RWPE1 (cell line): Measurements from ENCODE around the gene FCMR.

ENCODE experiments used
- CTCF ChIA-PET: fragments of 350-600 bp; sonication (Branson Sonifier 250); formaldehyde crosslinking; extraction: SDS; loops from one replicate; lab custom pipeline; 2021; lab: Yijun Ruan, JAX
- POLR2A ChIA-PET: fragments of 400-600 bp; formaldehyde crosslinking; extraction: SDS; loops from one replicate; lab custom pipeline; 2020; ENCODE audit warnings: antibody characterized with exemption; ENCODE audit not compliant: low non-redundant PET; lab: Yijun Ruan, JAX
- DNase-seq: peaks from one replicate; pipeline ENCODE4 v3.0.0; 2012; ENCODE audit warnings: low spot score
- H3K27ac ChIP-seq: fragments of 450-650 bp; 2 replicates; pipeline ENCODE4 v1.5.1; 2017
- CTCF ChIP-seq: fragments of 450-650 bp; conservative IDR thresholded peaks from 2 replicates; pipeline ENCODE4 v1.5.1; 2017; ENCODE audit warnings: low read depth, mild to moderate bottlenecking

Gene FCMR

GRCh38 chr1:206911064-206911663 is 10.6 kb downstream of the FCMR start:
- peak; percentile 93 for DNase-seq
- CTCF ChIA-PET = interaction anchor here (0.6 to 3.4 kb wide), 21 partner anchors 17 to 607 kb away, joined by 3 to 34 read pairs (median 4); partner anchors contain the start of gene IL20
- H3K27ac ChIP-seq = no peak overlapping the region
- POLR2A ChIA-PET = no interaction called here
- peak; percentile 87 for TF ChIP-seq CTCF

DNA sequence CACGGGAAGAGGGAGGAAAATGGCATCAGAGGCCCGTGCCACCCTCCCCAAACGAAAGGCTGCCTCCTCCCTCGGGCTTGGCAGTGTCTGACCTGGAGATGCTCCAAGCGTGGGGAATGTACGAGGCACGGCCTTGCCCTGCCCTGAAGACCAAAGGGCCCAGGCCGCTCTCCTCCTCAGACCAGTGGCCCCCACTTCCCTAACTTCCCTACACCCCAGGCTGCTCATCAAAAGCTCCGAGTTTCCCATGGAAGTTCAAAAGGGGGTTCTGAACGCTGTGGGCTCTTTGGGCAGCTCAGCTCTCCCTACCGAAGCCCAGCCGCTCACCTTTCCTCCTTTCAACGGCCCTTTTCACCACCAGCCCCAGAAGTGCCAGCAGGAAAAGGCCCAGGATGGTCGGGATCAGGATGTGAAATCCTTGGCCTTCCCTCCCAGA is 11.8 kb downstream of the FCMR start:
- DNase-seq = no peak
- POLR2A ChIA-PET = interaction anchor here (0.6 to 1.4 kb wide), 2 partner anchors 255 to 274 kb away, joined by 6 to 10 read pairs; partner anchors contain the start of gene DYRK3
- H3K27ac ChIP-seq = peak overlapping the region; percentile 76
- CTCF ChIA-PET = interaction anchor here (0.6 to 2.3 kb wide), 17 partner anchors 15 to 850 kb away, joined by 3 to 20 read pairs (median 4); partner anchors contain the start of gene IL20
- no peak for TF ChIP-seq CTCF

- no peak for TF ChIP-seq CTCF
- CTCF ChIA-PET = interaction anchor here (0.5 to 2.3 kb wide), 23 partner anchors 14 to 849 kb away, joined by 3 to 20 read pairs (median 4); partner anchors contain the start of gene IL20
- peak overlapping the region; percentile 76 for H3K27ac ChIP-seq
- peak; percentile 86 for DNase-seq
- POLR2A ChIA-PET = interaction anchor here (0.5 to 1.4 kb wide), 7 partner anchors 14 to 875 kb away, joined by 3 to 10 read pairs (median 5); partner anchors contain the start of genes DYRK3 and EIF2D
Observed at GRCh38 chr1:206909161-206909882, 12.4 kb downstream of the FCMR start.

DNA sequence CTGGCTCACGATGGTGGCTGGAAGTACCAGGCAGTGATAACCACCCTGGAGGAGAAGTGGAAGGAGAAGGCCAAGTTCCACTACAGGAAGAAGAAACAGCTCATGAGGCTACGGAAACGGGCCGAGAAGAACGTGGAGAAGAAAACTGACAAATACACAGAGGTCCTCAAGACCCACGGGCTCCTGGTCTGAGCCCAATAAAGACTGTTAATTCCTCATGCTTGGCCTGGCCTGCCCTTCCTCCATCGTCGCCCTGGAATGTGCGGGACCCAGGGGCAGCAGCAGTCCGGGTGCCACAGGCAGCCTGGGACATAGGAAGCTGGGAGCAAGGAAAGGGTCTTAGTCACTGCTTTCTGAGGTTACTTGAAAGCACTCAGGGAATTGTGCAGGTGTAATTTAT is 13.7 kb downstream of the FCMR start:
- ChIA-PET CTCF (interaction anchor here (0.6 to 2.3 kb wide), 7 partner anchors 13 to 274 kb away, joined by 3 to 20 read pairs (median 4); partner anchors contain the start of gene IL20), POLR2A (no interaction called here)
- no peak for DNase-seq
- H3K27ac ChIP-seq = no peak overlapping the region
- TF ChIP-seq CTCF = no peak

DNA sequence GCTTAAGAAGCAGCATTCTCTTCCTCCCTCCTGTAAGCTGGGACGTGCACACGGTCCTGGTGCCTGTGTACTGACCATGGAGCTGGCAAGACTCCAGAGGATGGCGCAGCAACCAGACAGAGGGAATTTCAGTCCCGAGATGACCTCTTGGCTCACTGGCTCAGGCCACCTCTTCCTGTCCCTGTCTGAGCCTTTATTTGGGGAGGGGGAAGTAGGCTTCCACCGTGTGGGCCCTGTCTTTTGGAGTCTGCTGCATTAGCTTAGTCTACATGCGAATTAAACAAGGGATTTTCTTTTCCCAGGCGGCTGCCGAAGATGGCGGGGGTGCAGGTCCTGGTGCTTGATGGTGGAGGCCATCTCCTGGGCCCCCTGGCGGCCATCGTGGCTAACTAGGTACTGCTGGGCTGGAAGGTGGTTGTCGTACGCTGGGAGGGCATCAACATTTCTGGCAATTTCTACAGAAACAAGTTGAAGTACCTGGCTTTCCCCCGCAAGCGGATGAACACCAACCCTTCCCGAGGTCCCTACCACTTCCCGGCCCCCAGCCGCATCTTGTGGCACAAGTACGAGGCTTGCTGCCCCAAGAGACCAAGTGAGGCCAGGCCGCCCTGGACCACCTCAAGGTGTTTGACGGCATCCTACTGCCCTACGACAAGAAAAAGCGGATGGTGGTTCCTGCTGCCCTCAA is 14.3 kb downstream of the FCMR start:
- TF ChIP-seq CTCF = no peak
- POLR2A ChIA-PET = no interaction called here
- CTCF ChIA-PET = interaction anchor here (1.0 to 2.2 kb wide), 2 partner anchors 42 to 99 kb away, joined by 3 to 14 read pairs; partner anchors contain the start of gene IL20
- no peak overlapping the region for H3K27ac ChIP-seq
- no peak for DNase-seq
